H9 (cell line): ENCODE measurements around the gene CREG2. TPM values are rescaled to one million over a fixed set of nuclear protein-coding genes. Genes with fewer than 3 reads are reported as not detected.

Experiments used
- DNase-seq: peaks from one replicate; pipeline ENCODE4 v3.0.0-alpha.2; 2017
- H2AFZ ChIP-seq: one replicate; pipeline ENCODE4 v1.6.1; 2013; ENCODE audit warnings: mild to moderate bottlenecking, low read length, control low read depth, moderate library complexity
- H2AK5ac ChIP-seq: 2 replicates; pipeline ENCODE4 v1.6.1; 2013; ENCODE audit warnings: low read length, control low read depth, mixed read lengths; ENCODE audit not compliant: insufficient read length
- H2BK120ac ChIP-seq: one replicate; pipeline ENCODE4 v1.6.1; 2013; ENCODE audit warnings: low read depth, mild to moderate bottlenecking, low read length, control low read depth, inconsistent platforms; ENCODE audit not compliant: poor library complexity, severe bottlenecking
- H2BK12ac ChIP-seq: 2 replicates; pipeline ENCODE4 v1.6.1; 2013; ENCODE audit warnings: low read length, control low read depth, mixed read lengths, low read depth; ENCODE audit not compliant: insufficient read length
- H2BK15ac ChIP-seq: 2 replicates; pipeline ENCODE4 v1.6.1; 2013; ENCODE audit warnings: low read depth, low read length, control low read depth
- H2BK20ac ChIP-seq: one replicate; pipeline ENCODE4 v1.6.1; 2013; ENCODE audit warnings: low read depth, mild to moderate bottlenecking, low read length, control low read depth, inconsistent platforms; ENCODE audit not compliant: poor library complexity, severe bottlenecking
- H2BK5ac ChIP-seq: 2 replicates; pipeline ENCODE4 v1.6.1; 2013; ENCODE audit warnings: low read length, control low read depth, mixed read lengths; ENCODE audit not compliant: insufficient read length
- H3K14ac ChIP-seq: 2 replicates; pipeline ENCODE4 v1.6.1; 2013; ENCODE audit warnings: low read length, control low read depth; ENCODE audit not compliant: insufficient read depth
- H3K18ac ChIP-seq: 2 replicates; pipeline ENCODE4 v1.6.1; 2013; ENCODE audit warnings: low read depth, mild to moderate bottlenecking, mixed read lengths, low read length, control low read depth; ENCODE audit not compliant: insufficient read length
- H3K23ac ChIP-seq: 2 replicates; pipeline ENCODE4 v1.6.1; 2013; ENCODE audit warnings: low read length, control low read depth, mixed read lengths, low read depth; ENCODE audit not compliant: insufficient read length
- H3K23me2 ChIP-seq: 2 replicates; pipeline ENCODE4 v1.6.1; 2013; ENCODE audit warnings: low read depth, mild to moderate bottlenecking, mixed read lengths, low read length, control low read depth; ENCODE audit not compliant: insufficient read length, poor library complexity, severe bottlenecking
- H3K27ac ChIP-seq: 2 replicates; pipeline ENCODE4 v1.5.1; 2013; ENCODE audit warnings: low read length, control low read depth, mixed read lengths, low read depth; ENCODE audit not compliant: insufficient read length
- H3K27me3 ChIP-seq: 2 replicates; pipeline ENCODE4 v1.6.1; 2013; ENCODE audit warnings: low read length, control low read depth, inconsistent platforms; ENCODE audit not compliant: insufficient read depth
- H3K4ac ChIP-seq: 2 replicates; pipeline ENCODE4 v1.6.1; 2013; ENCODE audit warnings: low read depth, mild to moderate bottlenecking, control low read depth, inconsistent platforms, low read length, moderate library complexity
- H3K4me1 ChIP-seq: 2 replicates; pipeline ENCODE4 v1.6.1; 2013; ENCODE audit warnings: low read length, control low read depth, inconsistent platforms; ENCODE audit not compliant: insufficient read depth
- H3K4me2 ChIP-seq: 2 replicates; pipeline ENCODE4 v1.6.1; 2013; ENCODE audit warnings: low read length, control low read depth, mixed read lengths; ENCODE audit not compliant: insufficient read length, insufficient read depth
- H3K56ac ChIP-seq: 2 replicates; pipeline ENCODE4 v1.6.1; 2013; ENCODE audit warnings: low read depth, mild to moderate bottlenecking, mixed read lengths, low read length, control low read depth; ENCODE audit not compliant: insufficient read length
- H3K79me1 ChIP-seq: 2 replicates; pipeline ENCODE4 v1.6.1; 2013; ENCODE audit warnings: low read depth, mild to moderate bottlenecking, moderate library complexity, low read length, control low read depth, inconsistent platforms; ENCODE audit not compliant: insufficient read depth, poor library complexity, severe bottlenecking
- H3K79me2 ChIP-seq: 2 replicates; pipeline ENCODE4 v1.6.1; 2013; ENCODE audit warnings: low read length, control low read depth, inconsistent platforms; ENCODE audit not compliant: insufficient read depth
- H3K9ac ChIP-seq: 2 replicates; pipeline ENCODE4 v1.6.1; 2013; ENCODE audit warnings: low read length, control low read depth, mixed read lengths; ENCODE audit not compliant: insufficient read length; ENCODE audit errors: extremely low read depth
- H3K9me3 ChIP-seq: one replicate; pipeline ENCODE4 v1.6.1; 2013; ENCODE audit warnings: low read depth, low read length, inconsistent platforms; ENCODE audit not compliant: control insufficient read depth
- H3T11ph ChIP-seq: one replicate; pipeline ENCODE4 v1.6.1; 2013; ENCODE audit warnings: mild to moderate bottlenecking, low read length, control low read depth, inconsistent platforms
- H4K20me1 ChIP-seq: one replicate; pipeline ENCODE4 v1.6.1; 2013; ENCODE audit not compliant: control insufficient read depth, insufficient read length, insufficient read depth
- H4K5ac ChIP-seq: 2 replicates; pipeline ENCODE4 v1.6.1; 2013; ENCODE audit warnings: low read depth, mild to moderate bottlenecking, mixed read lengths, low read length, control low read depth; ENCODE audit not compliant: insufficient read length
- H4K8ac ChIP-seq: replicated peaks from 2 replicates; pipeline ENCODE4 v1.6.1; 2013; ENCODE audit warnings: low read length, control low read depth, mixed read lengths, low read depth; ENCODE audit not compliant: insufficient read length
- H4K91ac ChIP-seq: 2 replicates; pipeline ENCODE4 v1.6.1; 2013; ENCODE audit warnings: low read depth, mild to moderate bottlenecking, moderate library complexity, mixed read lengths, low read length, control low read depth; ENCODE audit not compliant: insufficient read length
- H3K27ac Mint-ChIP-seq, 3 experiments: 2 replicates in 2 of 3; 3 replicates in 1 of 3; pipeline ENCODE4 v1.8.0; 2020 to 2021; ENCODE audit warnings: mixed read lengths in 3 of 3, mild to moderate bottlenecking in 1 of 3, moderate library complexity in 1 of 3
- H3K27me3 Mint-ChIP-seq: 2 replicates; pipeline ENCODE4 v1.8.0; 2021; ENCODE audit warnings: low read depth, mild to moderate bottlenecking, moderate library complexity, mixed read lengths
- H3K36me3 Mint-ChIP-seq, 3 experiments: 2 replicates in 2 of 3; 3 replicates in 1 of 3; pipeline ENCODE4 v1.8.0; 2020 to 2021; ENCODE audit warnings: low read depth in 3 of 3, mixed read lengths in 3 of 3; ENCODE audit not compliant: insufficient read depth in 1 of 3
- H3K4me1 Mint-ChIP-seq, 2 experiments: 2 replicates each; pipeline ENCODE4 v1.8.0; 2020; ENCODE audit warnings: mixed read lengths in 2 of 2
- H3K4me3 Mint-ChIP-seq, 2 experiments: 2 replicates in 1 of 2; 3 replicates in 1 of 2; pipeline ENCODE4 v1.8.0; 2020 to 2021; ENCODE audit warnings: mild to moderate bottlenecking in 2 of 2, mixed read lengths in 2 of 2, moderate library complexity in 1 of 2
- H3K9me3 Mint-ChIP-seq, 2 experiments: 2 replicates in 1 of 2; 3 replicates in 1 of 2; pipeline ENCODE4 v1.8.0; 2020; ENCODE audit warnings: mild to moderate bottlenecking in 2 of 2, mixed read lengths in 2 of 2, moderate library complexity in 1 of 2
- WGBS: extraction: QIAGEN DNeasy Blood & Tissue Kit; methylation state at CpG from one replicate; pipeline ENCODE4 v1.1.7; 2013; ENCODE audit warnings: missing lambda C conversion rate, low lambda C conversion rate, mixed read lengths; ENCODE audit not compliant: insufficient read length; ENCODE audit errors: extremely low coverage; 5-methylcytosine and 5-hydroxymethylcytosine counted together
- total RNA-seq: library from RNA; stranded (reverse); gene quantifications from 2 replicates; pipeline ENCODE4 v1.2.1, GENCODE V29; 2021
- TF ChIP-seq, protein P1 (sequence below): fragments of 200-600 bp; sonication (generic); conservative IDR thresholded peaks from 3 replicates; pipeline ENCODE4 v1.8.0; 2021; ENCODE audit warnings: antibody characterized with exemption, mild to moderate bottlenecking

CREG2 gene
- total RNA-seq, 1 experiment from 2014 or later = 0.77 TPM

DNA sequence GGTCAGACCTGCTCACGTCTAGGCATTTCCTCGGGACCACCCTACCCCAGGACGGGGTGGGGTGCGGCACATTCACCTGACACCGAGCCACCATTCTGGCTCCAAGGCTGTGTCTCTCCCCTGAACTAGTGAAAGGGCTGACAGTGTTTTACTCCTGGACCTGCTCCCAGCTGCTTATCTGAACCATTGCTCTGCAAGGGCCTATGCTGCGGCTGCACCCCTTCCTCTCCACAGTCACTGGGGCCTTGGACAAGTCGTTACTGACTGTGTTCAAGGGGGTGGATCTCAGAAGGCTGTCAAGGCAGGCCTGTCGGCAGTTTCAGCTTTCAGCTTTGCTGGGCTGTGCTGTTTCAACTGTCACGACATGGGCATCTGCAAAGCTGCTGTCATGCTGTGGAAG is 11.7 kb downstream of the CREG2 start:
- no peak overlapping the region for H3K14ac ChIP-seq
- 0 out of 5 replicates have a peak, but pooled peaks cover 0 to 3% of the 10 kb centered on the region in 2 experiments for H3K9me3 Mint-ChIP-seq
- H3K9ac ChIP-seq = no peak overlapping the region
- H4K8ac ChIP-seq = no peak overlapping the region
- H3K4me1 ChIP-seq = no peaks in the 10 kb centered on the region
- H2BK120ac ChIP-seq = no peak overlapping the region
- H3K4ac ChIP-seq = no peak overlapping the region
- no peak overlapping the region for H4K91ac ChIP-seq
- no peaks in the 10 kb centered on the region for H3K9me3 ChIP-seq
- no peak overlapping the region for H3K27ac Mint-ChIP-seq
- DNase-seq = no peak
- no peaks in the 10 kb centered on the region for H3K23me2 ChIP-seq
- no peak overlapping the region for H3K56ac ChIP-seq
- no peak overlapping the region for H2AFZ ChIP-seq
- H2BK5ac ChIP-seq = no peak overlapping the region
- no peaks in the 10 kb centered on the region for H3K79me1 ChIP-seq
- H3T11ph ChIP-seq = no peak overlapping the region
- no peaks in the 10 kb centered on the region for H4K20me1 ChIP-seq
- no peak overlapping the region for H2AK5ac ChIP-seq
- H3K23ac ChIP-seq = no peak overlapping the region
- no peak overlapping the region for H3K4me2 ChIP-seq
- H3K4me1 Mint-ChIP-seq = peaks cover 9 to 10% of the 10 kb centered on the region in 2 experiments
- no peak overlapping the region for H2BK15ac ChIP-seq
- H3K79me2 ChIP-seq = no peaks in the 10 kb centered on the region
- H3K27me3 Mint-ChIP-seq = peaks cover 3% of the 10 kb centered on the region; the same call in 1 of the 2 replicates
- no peaks in the 10 kb centered on the region for H3K27me3 ChIP-seq
- H2BK20ac ChIP-seq = no peak overlapping the region
- H3K27ac ChIP-seq = no peak overlapping the region
- TF ChIP-seq, protein P1, sequence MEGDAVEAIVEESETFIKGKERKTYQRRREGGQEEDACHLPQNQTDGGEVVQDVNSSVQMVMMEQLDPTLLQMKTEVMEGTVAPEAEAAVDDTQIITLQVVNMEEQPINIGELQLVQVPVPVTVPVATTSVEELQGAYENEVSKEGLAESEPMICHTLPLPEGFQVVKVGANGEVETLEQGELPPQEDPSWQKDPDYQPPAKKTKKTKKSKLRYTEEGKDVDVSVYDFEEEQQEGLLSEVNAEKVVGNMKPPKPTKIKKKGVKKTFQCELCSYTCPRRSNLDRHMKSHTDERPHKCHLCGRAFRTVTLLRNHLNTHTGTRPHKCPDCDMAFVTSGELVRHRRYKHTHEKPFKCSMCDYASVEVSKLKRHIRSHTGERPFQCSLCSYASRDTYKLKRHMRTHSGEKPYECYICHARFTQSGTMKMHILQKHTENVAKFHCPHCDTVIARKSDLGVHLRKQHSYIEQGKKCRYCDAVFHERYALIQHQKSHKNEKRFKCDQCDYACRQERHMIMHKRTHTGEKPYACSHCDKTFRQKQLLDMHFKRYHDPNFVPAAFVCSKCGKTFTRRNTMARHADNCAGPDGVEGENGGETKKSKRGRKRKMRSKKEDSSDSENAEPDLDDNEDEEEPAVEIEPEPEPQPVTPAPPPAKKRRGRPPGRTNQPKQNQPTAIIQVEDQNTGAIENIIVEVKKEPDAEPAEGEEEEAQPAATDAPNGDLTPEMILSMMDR = no peak
- no peak overlapping the region for H4K5ac ChIP-seq
- H3K18ac ChIP-seq = no peak overlapping the region
- H3K4me3 Mint-ChIP-seq = no peak overlapping the region
- H3K36me3 Mint-ChIP-seq = no peaks in the 10 kb centered on the region
- no peak overlapping the region for H2BK12ac ChIP-seq
- WGBS = no CpG with 5 or more reads among the region's 9 CpGs
